Measurements from ENCODE around the gene JPH2. TPM values are rescaled to one million over a fixed set of nuclear protein-coding genes. Genes with fewer than 3 reads are reported as not detected.
"Not testable (repeated sequence)": the region's sequence is repeated elsewhere in the genome, so short reads cannot be mapped to it uniquely, and the experiment has no call there.

JPH2 gene
- polyA plus RNA-seq, 3 donors: 1.6 to 1.8 (median 1.7) TPM

- peak; percentile 65 for DNase-seq
Observed at GRCh38 chr20:44215125-44215524, 28.1 kb upstream of the JPH2 start.

- no peak for DNase-seq
Observed at GRCh38 chr20:44212792-44213191, 25.8 kb upstream of the JPH2 start.

- DNase-seq: no peak
Observed at GRCh38 chr20:44211177-44212039, 24.4 kb upstream of the JPH2 start.

- peak; percentile 96 for DNase-seq
Observed at GRCh38 chr20:44210406-44211176, 23.6 kb upstream of the JPH2 start, which contains the start of gene OSER1. TSS of gene OSER1 (minus strand) at chr20:44210771. CDS start at chr20:44206957, 3,814 bp downstream.

GRCh38 chr20:44209686-44210405 is 22.9 kb upstream of the JPH2 start:
- peak; percentile 43 for DNase-seq

GRCh38 chr20:44208770-44209169 is 21.8 kb upstream of the JPH2 start:
- no peak for DNase-seq

GRCh38 chr20:44208165-44208564 is 21.2 kb upstream of the JPH2 start:
- no peak for DNase-seq

- DNase-seq: no peak
Observed at GRCh38 chr20:44207126-44207723, 20.2 kb upstream of the JPH2 start.

GRCh38 chr20:44206132-44206531 is 19.1 kb upstream of the JPH2 start:
- no peak for DNase-seq

- no peak for DNase-seq
Observed at GRCh38 chr20:44204832-44205215, 17.8 kb upstream of the JPH2 start.

- no peak for DNase-seq
Observed at GRCh38 chr20:44204156-44204831, 17.3 kb upstream of the JPH2 start.

- no peak for DNase-seq
Observed at GRCh38 chr20:44203161-44203560, 16.2 kb upstream of the JPH2 start.

- no peak for DNase-seq
Observed at GRCh38 chr20:44200983-44201382, 14.0 kb upstream of the JPH2 start.

- DNase-seq: no peak
Observed at GRCh38 chr20:44200371-44200770, 13.4 kb upstream of the JPH2 start.

GRCh38 chr20:44199877-44200276 is 12.9 kb upstream of the JPH2 start:
- DNase-seq: no peak

GRCh38 chr20:44198872-44199271 is 11.9 kb upstream of the JPH2 start:
- DNase-seq: no peak

- no peak for DNase-seq
Observed at GRCh38 chr20:44196271-44196670, 9.3 kb upstream of the JPH2 start.

- DNase-seq: no peak
Observed at GRCh38 chr20:44195605-44196004, 8.6 kb upstream of the JPH2 start.

GRCh38 chr20:44193801-44194200 is 6.8 kb upstream of the JPH2 start:
- no peak for DNase-seq

GRCh38 chr20:44191640-44192039 is 4.7 kb upstream of the JPH2 start:
- not testable (repeated sequence) for DNase-seq

- peak; percentile 83 for DNase-seq
Observed at GRCh38 chr20:44190197-44190852, 3.3 kb upstream of the JPH2 start.

All from renal pelvis (tissue), 4 donors.